Keratinocyte (primary cell): ENCODE measurements around the gene ZP4. TPM values are rescaled to one million over a fixed set of nuclear protein-coding genes. Genes with fewer than 3 reads are reported as not detected.

Experiments
- DNase-seq: peaks from one replicate; pipeline ENCODE4 v3.0.0-alpha.2; 2011; ENCODE audit warnings: low read depth, missing footprints, low spot score
- FAIRE-seq: peaks from 2 replicates; lab custom pipeline; 2011; peaks lifted over from hg19 to GRCh38; lab: Jason Lieb, UNC
- H2AFZ ChIP-seq: 2 replicates; pipeline ENCODE4 v1.6.0; 2012; ENCODE audit warnings: low read length, control low read depth, inconsistent platforms; ENCODE audit not compliant: control insufficient read depth
- H3K27ac ChIP-seq: 2 replicates; pipeline ENCODE4 v1.5.1; 2011; ENCODE audit warnings: low read length; ENCODE audit not compliant: control insufficient read depth, insufficient read depth
- H3K27me3 ChIP-seq: 3 replicates; pipeline ENCODE4 v1.6.0; 2011; ENCODE audit warnings: low read length; ENCODE audit not compliant: control insufficient read depth, insufficient read depth; ENCODE audit errors: extremely low read depth
- H3K36me3 ChIP-seq, 2 experiments: 2 replicates in 1 of 2; 3 replicates in 1 of 2; pipeline ENCODE4 v1.5.1; 2011; ENCODE audit warnings: low read length in 2 of 2, mild to moderate bottlenecking in 1 of 2; ENCODE audit not compliant: control insufficient read depth in 2 of 2, insufficient read depth in 2 of 2; ENCODE audit errors: extremely low read depth in 1 of 2
- H3K4me1 ChIP-seq: 3 replicates; pipeline ENCODE4 v1.5.1; 2011; ENCODE audit warnings: low read length; ENCODE audit not compliant: control insufficient read depth, insufficient read depth; ENCODE audit errors: extremely low read depth
- H3K4me2 ChIP-seq: 3 replicates; pipeline ENCODE4 v1.6.0; 2011; ENCODE audit warnings: low read depth, low read length; ENCODE audit not compliant: control insufficient read depth, insufficient read depth; ENCODE audit errors: extremely low read depth
- H3K4me3 ChIP-seq, 3 experiments: fragments of 200-600 bp in 1 of 3; sonication (generic) in 1 of 3; 2 replicates in 2 of 3; 3 replicates in 1 of 3; pipeline ENCODE4 v1.5.1; 2011 to 2016; ENCODE audit warnings: low read length in 3 of 3, mild to moderate bottlenecking in 3 of 3, control low read depth in 2 of 3, inconsistent platforms in 1 of 3, low read depth in 1 of 3, mixed read lengths in 1 of 3, mixed run types in 1 of 3, moderate library complexity in 1 of 3; ENCODE audit not compliant: control insufficient read depth in 2 of 3, insufficient read depth in 2 of 3; ENCODE audit errors: extremely low read depth in 1 of 3
- H3K79me2 ChIP-seq: 2 replicates; pipeline ENCODE4 v1.6.0; 2012; ENCODE audit warnings: low read length; ENCODE audit not compliant: control insufficient read depth, insufficient read depth
- H3K9ac ChIP-seq: 3 replicates; pipeline ENCODE4 v1.6.0; 2011; ENCODE audit warnings: low read length; ENCODE audit not compliant: control insufficient read depth, insufficient read depth; ENCODE audit errors: extremely low read depth
- H3K9me1 ChIP-seq: 3 replicates; pipeline ENCODE4 v1.6.0; 2011; ENCODE audit warnings: low read length; ENCODE audit not compliant: control insufficient read depth, insufficient read depth; ENCODE audit errors: extremely low read depth
- H3K9me3 ChIP-seq: 2 replicates; pipeline ENCODE4 v1.5.1; 2012; ENCODE audit warnings: low read depth, low read length; ENCODE audit not compliant: control insufficient read depth
- H4K20me1 ChIP-seq: 3 replicates; pipeline ENCODE4 v1.6.0; 2011; ENCODE audit warnings: low read length; ENCODE audit not compliant: control insufficient read depth, insufficient read depth; ENCODE audit errors: extremely low read depth
- CTCF ChIP-seq, 3 experiments: IDR thresholded peaks in 1 of 3; conservative IDR thresholded peaks in 1 of 3; optimal IDR thresholded peaks in 1 of 3; 2 replicates in 2 of 3; 3 replicates in 1 of 3; pipeline versions ENCODE3 to v1.5.1; 2011; ENCODE audit warnings: low read length in 3 of 3, mild to moderate bottlenecking in 3 of 3, moderate library complexity in 2 of 3, control low read depth in 1 of 3, inconsistent platforms in 1 of 3; ENCODE audit not compliant: insufficient read depth in 2 of 3; ENCODE audit errors: extremely low read depth in 1 of 3
- EZH2 ChIP-seq: IDR thresholded peaks from one replicate; pipeline ENCODE4 v1.6.1; 2012; ENCODE audit warnings: inconsistent platforms, mild to moderate bottlenecking, low read length, moderate library complexity
- dilution Hi-C: fragments of 300-500 bp; cut with MboI; formaldehyde crosslinking; loops from one replicate; pipeline ENCODE4 v1.7.0; 2020; ENCODE audit warnings: low sequenced_read_pairs; ENCODE audit not compliant: extremely low pct_ligation_motif_present
- polyA plus RNA-seq, 5 experiments: library from polyadenylated mRNA; depleted of rRNA in 3 of 5; stranded (reverse) in 3 of 5; stranded (forward) in 1 of 5; unstranded in 1 of 5; fragments of >200 nt; gene quantifications; 1 replicate in 1 of 5; 2 replicates in 3 of 5; 3 replicates in 1 of 5; pipeline versions ENCODE4 v1.2.1 to v1.2.3, GENCODE V29; 2011 to 2012; ENCODE audit warnings: missing spikeins in 2 of 5, low read depth in 1 of 5, low replicate concordance in 1 of 5

ZP4 gene
- polyA plus RNA-seq, 1 donor (not counting 4 experiments of a cell fraction or from before 2014, with no cell fraction given), result 0.31 TPM

- Histone ChIP-seq H3K4me2 (no peak overlapping the region), H2AFZ (no peak overlapping the region), H3K9me1 (no peaks in the 10 kb centered on the region), H3K4me3 (no peak overlapping the region), H3K36me3 (no peaks in the 10 kb centered on the region), H3K27me3 (no peaks in the 10 kb centered on the region), H4K20me1 (no peaks in the 10 kb centered on the region), H3K9me3 (no peaks in the 10 kb centered on the region), H3K27ac (no peak overlapping the region), H3K79me2 (no peaks in the 10 kb centered on the region), H3K4me1 (peaks cover 2% of the 10 kb centered on the region), H3K9ac (no peak overlapping the region)
- FAIRE-seq (no peak), DNase-seq (no peak)
- TF ChIP-seq EZH2 (no peak), CTCF (optimal IDR thresholded peaks at IDR 0.05 in 1 of 3, IDR thresholded peaks at IDR 0.05 in 1 of 3, conservative IDR thresholded peaks at IDR 0.05 in 1 of 3; ENCODE audit: extremely low read depth in 1 of 3, insufficient read depth in 2 of 3, low read length in 3 of 3) (no peak)
- dilution Hi-C loops, result no loop called here
These were observed 47.3 kb upstream of the ZP4 start for GRCh38 chr1:237938068-237938467.

GRCh38 chr1:237932816-237933215 is 42.1 kb upstream of the ZP4 start:
- TF ChIP-seq EZH2, result no peak
- H3K9ac ChIP-seq, result no peak overlapping the region
- no peak overlapping the region for H2AFZ ChIP-seq

GRCh38 chr1:237931581-237931980 is 40.9 kb upstream of the ZP4 start:
- H3K27me3 ChIP-seq, result no peaks in the 10 kb centered on the region
- H3K9me3 ChIP-seq, result no peaks in the 10 kb centered on the region
- H3K79me2 ChIP-seq, result no peaks in the 10 kb centered on the region
- FAIRE-seq (no peak), DNase-seq (no peak)
- TF ChIP-seq CTCF (optimal IDR thresholded peaks at IDR 0.05 in 1 of 3, IDR thresholded peaks at IDR 0.05 in 1 of 3, conservative IDR thresholded peaks at IDR 0.05 in 1 of 3; ENCODE audit: extremely low read depth in 1 of 3, insufficient read depth in 2 of 3, low read length in 3 of 3) (no peak), EZH2 (no peak)
- peaks cover 6% of the 10 kb centered on the region for H3K4me1 ChIP-seq
- no peaks in the 10 kb centered on the region for H3K9me1 ChIP-seq
- H3K9ac ChIP-seq, result no peak overlapping the region
- dilution Hi-C loops, result no loop called here
- no peak overlapping the region for H3K4me3 ChIP-seq
- no peak overlapping the region for H2AFZ ChIP-seq
- no peaks in the 10 kb centered on the region for H3K36me3 ChIP-seq
- H3K27ac ChIP-seq, result no peak overlapping the region
- no peaks in the 10 kb centered on the region for H4K20me1 ChIP-seq
- H3K4me2 ChIP-seq, result no peak overlapping the region

More at GRCh38 chr1:237932816-237933215, 42.1 kb upstream of the ZP4 start:
- dilution Hi-C loops, result no loop called here
- FAIRE-seq, result peak; percentile 94
- Histone ChIP-seq H3K27me3 (no peaks in the 10 kb centered on the region), H3K9me1 (no peaks in the 10 kb centered on the region), H3K4me2 (no peak overlapping the region), H3K4me1 (peaks cover 6% of the 10 kb centered on the region), H4K20me1 (no peaks in the 10 kb centered on the region), H3K9me3 (no peaks in the 10 kb centered on the region), H3K79me2 (no peaks in the 10 kb centered on the region), H3K36me3 (no peaks in the 10 kb centered on the region), H3K4me3 (no peak overlapping the region), H3K27ac (no peak overlapping the region)
- peak; percentile 78 for DNase-seq
